Activated CD4-positive, alpha-beta T cell treated with anti-CD3 and anti-CD28 coated beads for 36 hours (primary cell): ENCODE data around the gene REG1B. TPM values are rescaled to one million over a fixed set of nuclear protein-coding genes. Genes with fewer than 3 reads are reported as not detected.

Source experiments
- ATAC-seq: fragments of 200-7000 bp; cut with Tn5 transposase; one replicate; pipeline ENCODE4 v1.10.0; 2021; ENCODE audit warnings: mild to moderate bottlenecking, moderate library complexity
- CTCF ChIA-PET: fragments of 350-600 bp; sonication (Branson Sonifier 250); formaldehyde crosslinking; loops from one replicate; lab custom pipeline; 2021; ENCODE audit warnings: antibody characterized with exemption; lab: Charles Lee
- POLR2A ChIA-PET: fragments of 350-600 bp; sonication (Branson Sonifier 250); formaldehyde crosslinking; loops from one replicate; lab custom pipeline; 2021; ENCODE audit warnings: antibody characterized with exemption, inconsistent platforms; lab: Charles Lee
- DNase-seq: peaks from one replicate; pipeline ENCODE4 v3.0.0-alpha.2; 2020
- H3K27ac Mint-ChIP-seq: one replicate; pipeline ENCODE4 v1.8.0; 2021; ENCODE audit warnings: mixed read lengths
- H3K27me3 Mint-ChIP-seq: one replicate; pipeline ENCODE4 v1.8.0; 2021; ENCODE audit warnings: mixed read lengths
- H3K36me3 Mint-ChIP-seq: one replicate; pipeline ENCODE4 v1.8.0; 2021; ENCODE audit warnings: low read depth, mixed read lengths
- H3K4me1 Mint-ChIP-seq: one replicate; pipeline ENCODE4 v1.8.0; 2021; ENCODE audit warnings: mixed read lengths
- H3K4me3 Mint-ChIP-seq: one replicate; pipeline ENCODE4 v1.8.0; 2021; ENCODE audit warnings: mild to moderate bottlenecking, moderate library complexity, mixed read lengths
- H3K9me3 Mint-ChIP-seq: one replicate; pipeline ENCODE4 v1.8.0; 2021; ENCODE audit warnings: low read depth, mixed read lengths
- intact Hi-C, 2 experiments: fragments of 100-400 bp; cut with DNase I in 1 of 2; cut with micrococcal nuclease in 1 of 2; formaldehyde crosslinking; loops; one replicate each; pipeline versions ENCODE4 v1.14.2 to v1.15.1; 2022 to 2024; cut with DNase I, micrococcal nuclease
- total RNA-seq, 2 experiments: library from RNA; stranded (reverse); gene quantifications; one replicate each; pipeline ENCODE4 v1.2.3, GENCODE V29; 2021

The REG1B gene
- total RNA-seq: not detected

- no peak for ATAC-seq
- Mint-ChIP-seq H3K9me3 (no peaks in the 10 kb centered on the region), H3K27me3 (no peaks in the 10 kb centered on the region), H3K36me3 (no peaks in the 10 kb centered on the region), H3K4me3 (no peak within 1 kb of the TSS), H3K27ac (no peak within 1 kb of the TSS), H3K4me1 (no peaks in the 10 kb centered on the region)
- intact Hi-C loops: no loop called here
- ChIA-PET CTCF (no interaction called here), POLR2A (no interaction called here)
- DNase-seq: no peak
These were observed at the start of gene REG1B for GRCh38 chr2:79087785-79088364. Gene REG1B (minus strand): TSS chr2:79087993. CDS start chr2:79087612, 381 bp downstream.

GRCh38 chr2:79131687-79132086 lies 43.9 kb upstream of the REG1B start:
- intact Hi-C loops: no loop called here
- no peak overlapping the region for H3K27ac Mint-ChIP-seq
- H3K4me3 Mint-ChIP-seq: no peak overlapping the region
- no peaks in the 10 kb centered on the region for H3K36me3 Mint-ChIP-seq
- DNase-seq (no peak), ATAC-seq (no peak)
- CTCF ChIA-PET: no interaction called here
- H3K9me3 Mint-ChIP-seq: peaks cover 2% of the 10 kb centered on the region
- no peaks in the 10 kb centered on the region for H3K27me3 Mint-ChIP-seq
- POLR2A ChIA-PET: no interaction called here
- no peaks in the 10 kb centered on the region for H3K4me1 Mint-ChIP-seq

- no peaks in the 10 kb centered on the region for H3K4me1 Mint-ChIP-seq
- no peaks in the 10 kb centered on the region for H3K36me3 Mint-ChIP-seq
- CTCF ChIA-PET: no interaction called here
- intact Hi-C loops: no loop called here
- no peaks in the 10 kb centered on the region for H3K27me3 Mint-ChIP-seq
- ATAC-seq: no peak
- DNase-seq: no peak
- POLR2A ChIA-PET: no interaction called here
- no peak overlapping the region for H3K27ac Mint-ChIP-seq
- H3K4me3 Mint-ChIP-seq: no peak overlapping the region
- peaks cover 5% of the 10 kb centered on the region for H3K9me3 Mint-ChIP-seq
These were observed 42.0 kb upstream of the REG1B start for GRCh38 chr2:79129804-79130203.

GRCh38 chr2:79129260-79129659 lies 41.5 kb upstream of the REG1B start:
- Mint-ChIP-seq H3K27me3 (no peaks in the 10 kb centered on the region), H3K27ac (no peak overlapping the region)

GRCh38 chr2:79128406-79128805 lies 40.6 kb upstream of the REG1B start:
- DNase-seq: no peak
- Mint-ChIP-seq H3K4me3 (no peak overlapping the region), H3K36me3 (no peaks in the 10 kb centered on the region), H3K9me3 (peaks cover 5% of the 10 kb centered on the region), H3K27me3 (no peaks in the 10 kb centered on the region), H3K4me1 (no peaks in the 10 kb centered on the region), H3K27ac (no peak overlapping the region)
- CTCF ChIA-PET: no interaction called here
- intact Hi-C loops: no loop called here
- ATAC-seq: no peak
- POLR2A ChIA-PET: no interaction called here

More at GRCh38 chr2:79129260-79129659, 41.5 kb upstream of the REG1B start:
- intact Hi-C loops: no loop called here
- H3K4me3 Mint-ChIP-seq: no peak overlapping the region
- peaks cover 5% of the 10 kb centered on the region for H3K9me3 Mint-ChIP-seq
- CTCF ChIA-PET: no interaction called here
- no peaks in the 10 kb centered on the region for H3K4me1 Mint-ChIP-seq
- DNase-seq (no peak), ATAC-seq (no peak)
- POLR2A ChIA-PET: no interaction called here
- no peaks in the 10 kb centered on the region for H3K36me3 Mint-ChIP-seq

GRCh38 chr2:79125721-79125985 lies 37.9 kb upstream of the REG1B start:
- CTCF ChIA-PET: no interaction called here
- H3K4me3 Mint-ChIP-seq: no peak overlapping the region
- ATAC-seq: no peak

GRCh38 chr2:79124907-79125720 lies 37.3 kb upstream of the REG1B start:
- H3K27ac Mint-ChIP-seq: no peak overlapping the region
- POLR2A ChIA-PET: no interaction called here
- no peaks in the 10 kb centered on the region for H3K36me3 Mint-ChIP-seq
- no peaks in the 10 kb centered on the region for H3K4me1 Mint-ChIP-seq
- H3K27me3 Mint-ChIP-seq: no peaks in the 10 kb centered on the region
- H3K4me3 Mint-ChIP-seq: no peak overlapping the region
- peaks cover 5% of the 10 kb centered on the region for H3K9me3 Mint-ChIP-seq
- intact Hi-C loops: no loop called here
- ATAC-seq: no peak
- CTCF ChIA-PET: no interaction called here
- DNase-seq: no peak

More at GRCh38 chr2:79125721-79125985, 37.9 kb upstream of the REG1B start:
- Mint-ChIP-seq H3K27me3 (no peaks in the 10 kb centered on the region), H3K36me3 (no peaks in the 10 kb centered on the region), H3K27ac (no peak overlapping the region), H3K9me3 (peaks cover 5% of the 10 kb centered on the region), H3K4me1 (no peaks in the 10 kb centered on the region)
- POLR2A ChIA-PET: no interaction called here
- intact Hi-C loops: no loop called here
- no peak for DNase-seq

- POLR2A ChIA-PET: interaction anchor here (0.6 kb wide), 1 partner anchor 230 kb away, joined by 3 read pairs; no protein-coding TSS in a partner anchor
- Mint-ChIP-seq H3K27ac (no peak overlapping the region), H3K4me3 (no peak overlapping the region), H3K9me3 (peaks cover 5% of the 10 kb centered on the region), H3K36me3 (no peaks in the 10 kb centered on the region), H3K27me3 (no peaks in the 10 kb centered on the region), H3K4me1 (no peaks in the 10 kb centered on the region)
- CTCF ChIA-PET: no interaction called here
- intact Hi-C loops: no loop called here
- ATAC-seq: no peak
- DNase-seq: no peak
These were observed 34.9 kb upstream of the REG1B start for GRCh38 chr2:79122676-79123075.

GRCh38 chr2:79120194-79120713 lies 32.5 kb upstream of the REG1B start, which contains the start of gene REG1A:
Gene REG1A (plus strand): TSS chr2:79120488. CDS start chr2:79120862, 374 bp downstream.
- Mint-ChIP-seq H3K36me3 (no peaks in the 10 kb centered on the region), H3K4me1 (no peaks in the 10 kb centered on the region), H3K4me3 (no peak within 1 kb of the TSS), H3K27ac (no peak within 1 kb of the TSS), H3K27me3 (no peaks in the 10 kb centered on the region), H3K9me3 (peaks cover 5% of the 10 kb centered on the region)
- CTCF ChIA-PET: no interaction called here
- POLR2A ChIA-PET: no interaction called here
- intact Hi-C loops: no loop called here
- no peak for DNase-seq
- ATAC-seq: no peak

GRCh38 chr2:79116997-79117928 lies 29.5 kb upstream of the REG1B start:
- no peaks in the 10 kb centered on the region for H3K4me1 Mint-ChIP-seq
- no peak overlapping the region for H3K4me3 Mint-ChIP-seq
- CTCF ChIA-PET: no interaction called here
- POLR2A ChIA-PET: no interaction called here
- intact Hi-C loops: no loop called here
- ATAC-seq (no peak), DNase-seq (no peak)
- H3K27ac Mint-ChIP-seq: no peak overlapping the region
- no peaks in the 10 kb centered on the region for H3K27me3 Mint-ChIP-seq
- H3K9me3 Mint-ChIP-seq: peaks cover 7% of the 10 kb centered on the region
- H3K36me3 Mint-ChIP-seq: no peaks in the 10 kb centered on the region

- Mint-ChIP-seq H3K4me3 (no peak overlapping the region), H3K9me3 (peaks cover 4% of the 10 kb centered on the region), H3K4me1 (no peaks in the 10 kb centered on the region), H3K27ac (no peak overlapping the region), H3K27me3 (no peaks in the 10 kb centered on the region), H3K36me3 (no peaks in the 10 kb centered on the region)
- no peak for ATAC-seq
- intact Hi-C loops: no loop called here
- CTCF ChIA-PET: no interaction called here
- no peak for DNase-seq
- POLR2A ChIA-PET: no interaction called here
These were observed 27.2 kb upstream of the REG1B start for GRCh38 chr2:79114797-79115494.
